ENCODE data around the gene TGFBR3L. TPM values are rescaled to one million over a fixed set of nuclear protein-coding genes. Genes with fewer than 3 reads are reported as not detected.

The TGFBR3L gene
- total and polyA plus RNA-seq, 2 of the 13 experiments (the other 11 are each of a cell fraction or from before 2014, with no cell fraction given) = 0.20 to 1.0 TPM

DNA sequence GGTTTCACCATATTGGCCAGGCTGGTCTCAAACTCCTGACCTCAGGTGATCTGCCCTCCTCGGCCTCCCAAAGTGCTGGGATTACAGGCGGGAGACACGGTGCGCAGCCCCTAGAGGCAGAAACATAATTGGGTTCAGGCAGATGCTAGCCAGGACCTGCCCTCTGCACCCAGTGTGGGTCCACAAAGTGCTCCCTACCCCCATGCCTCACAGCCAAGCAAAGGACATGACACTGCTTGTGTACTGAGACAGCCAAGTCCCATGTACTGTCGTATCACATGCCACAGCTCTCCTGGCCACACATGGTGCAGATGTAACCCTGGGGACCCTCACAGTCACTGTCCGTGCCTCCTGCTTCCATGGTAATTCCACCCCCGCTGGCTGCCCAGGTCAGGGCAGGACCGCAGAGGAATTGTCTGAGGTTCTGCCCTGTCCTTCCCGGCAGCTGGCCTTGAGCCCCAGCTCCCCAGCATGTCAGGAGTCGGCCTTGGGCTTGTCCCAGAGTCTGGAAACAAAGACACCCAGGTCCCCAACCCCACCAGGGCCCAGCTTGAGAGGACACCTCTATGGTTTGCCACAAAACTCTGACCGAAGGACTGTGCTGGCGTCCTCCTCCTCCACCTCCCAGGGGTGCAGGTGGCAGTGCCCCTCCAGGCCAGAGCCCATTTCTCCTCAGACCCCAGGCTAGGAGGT lies 48.1 kb upstream of the TGFBR3L start (continued):
- TF ChIP-seq ZNF607 (CRISPR knock-in tag; IDR thresholded peaks at IDR 0.05; ENCODE audit: borderline replicate concordance) (0 out of 2 replicates have a peak, but pooled peaks have one; percentile 24), HIVEP1 (CRISPR knock-in tag; IDR thresholded peaks at IDR 0.05) (no peak), PTBP1 (IDR thresholded peaks at IDR 0.05; ENCODE audit: low read depth, low read length, poor library complexity, severe bottlenecking) (no peak), ZNF431 (CRISPR knock-in tag; IDR thresholded peaks at IDR 0.05; ENCODE audit: borderline replicate concordance, low read depth) (no peak), DBP (CRISPR knock-in tag; IDR thresholded peaks at IDR 0.05; ENCODE audit: not compliant biosample characterization) (no peak), RORA (CRISPR knock-in tag; IDR thresholded peaks at IDR 0.05) (no peak), ZNF331 (CRISPR knock-in tag; IDR thresholded peaks at IDR 0.05) (peak; percentile 12; the same call in 1 of the 2 replicates), DPF2 (CRISPR knock-in tag; IDR thresholded peaks at IDR 0.05; ENCODE audit: borderline replicate concordance, low read depth) (no peak), ZFX (CRISPR knock-in tag; IDR thresholded peaks at IDR 0.05; ENCODE audit: low read depth) (peak; percentile 42; the same call in 1 of the 2 replicates), ZNF264 (CRISPR knock-in tag; IDR thresholded peaks at IDR 0.05) (no peak), ZNF775 (CRISPR knock-in tag; IDR thresholded peaks at IDR 0.05; ENCODE audit: borderline replicate concordance) (no peak), KDM2A (CRISPR knock-in tag; IDR thresholded peaks at IDR 0.05; ENCODE audit: borderline replicate concordance, low read depth) (peak; percentile 18; the same call in 1 of the 2 replicates), ZUFSP (CRISPR knock-in tag; IDR thresholded peaks at IDR 0.05; ENCODE audit: borderline replicate concordance) (no peak), ZNF3 (CRISPR knock-in tag; IDR thresholded peaks at IDR 0.05) (no peak), PRPF4 (IDR thresholded peaks at IDR 0.05; ENCODE audit: low read depth, low read length, poor library complexity, severe bottlenecking) (no peak), RAD21 (CRISPR knock-in tag; IDR thresholded peaks at IDR 0.05) (no peak)
- TF ChIP-seq, protein P1, sequence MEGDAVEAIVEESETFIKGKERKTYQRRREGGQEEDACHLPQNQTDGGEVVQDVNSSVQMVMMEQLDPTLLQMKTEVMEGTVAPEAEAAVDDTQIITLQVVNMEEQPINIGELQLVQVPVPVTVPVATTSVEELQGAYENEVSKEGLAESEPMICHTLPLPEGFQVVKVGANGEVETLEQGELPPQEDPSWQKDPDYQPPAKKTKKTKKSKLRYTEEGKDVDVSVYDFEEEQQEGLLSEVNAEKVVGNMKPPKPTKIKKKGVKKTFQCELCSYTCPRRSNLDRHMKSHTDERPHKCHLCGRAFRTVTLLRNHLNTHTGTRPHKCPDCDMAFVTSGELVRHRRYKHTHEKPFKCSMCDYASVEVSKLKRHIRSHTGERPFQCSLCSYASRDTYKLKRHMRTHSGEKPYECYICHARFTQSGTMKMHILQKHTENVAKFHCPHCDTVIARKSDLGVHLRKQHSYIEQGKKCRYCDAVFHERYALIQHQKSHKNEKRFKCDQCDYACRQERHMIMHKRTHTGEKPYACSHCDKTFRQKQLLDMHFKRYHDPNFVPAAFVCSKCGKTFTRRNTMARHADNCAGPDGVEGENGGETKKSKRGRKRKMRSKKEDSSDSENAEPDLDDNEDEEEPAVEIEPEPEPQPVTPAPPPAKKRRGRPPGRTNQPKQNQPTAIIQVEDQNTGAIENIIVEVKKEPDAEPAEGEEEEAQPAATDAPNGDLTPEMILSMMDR (CRISPR knock-in tag; IDR thresholded peaks at IDR 0.05) = peak; percentile 36
- TF ChIP-seq, protein P2, sequence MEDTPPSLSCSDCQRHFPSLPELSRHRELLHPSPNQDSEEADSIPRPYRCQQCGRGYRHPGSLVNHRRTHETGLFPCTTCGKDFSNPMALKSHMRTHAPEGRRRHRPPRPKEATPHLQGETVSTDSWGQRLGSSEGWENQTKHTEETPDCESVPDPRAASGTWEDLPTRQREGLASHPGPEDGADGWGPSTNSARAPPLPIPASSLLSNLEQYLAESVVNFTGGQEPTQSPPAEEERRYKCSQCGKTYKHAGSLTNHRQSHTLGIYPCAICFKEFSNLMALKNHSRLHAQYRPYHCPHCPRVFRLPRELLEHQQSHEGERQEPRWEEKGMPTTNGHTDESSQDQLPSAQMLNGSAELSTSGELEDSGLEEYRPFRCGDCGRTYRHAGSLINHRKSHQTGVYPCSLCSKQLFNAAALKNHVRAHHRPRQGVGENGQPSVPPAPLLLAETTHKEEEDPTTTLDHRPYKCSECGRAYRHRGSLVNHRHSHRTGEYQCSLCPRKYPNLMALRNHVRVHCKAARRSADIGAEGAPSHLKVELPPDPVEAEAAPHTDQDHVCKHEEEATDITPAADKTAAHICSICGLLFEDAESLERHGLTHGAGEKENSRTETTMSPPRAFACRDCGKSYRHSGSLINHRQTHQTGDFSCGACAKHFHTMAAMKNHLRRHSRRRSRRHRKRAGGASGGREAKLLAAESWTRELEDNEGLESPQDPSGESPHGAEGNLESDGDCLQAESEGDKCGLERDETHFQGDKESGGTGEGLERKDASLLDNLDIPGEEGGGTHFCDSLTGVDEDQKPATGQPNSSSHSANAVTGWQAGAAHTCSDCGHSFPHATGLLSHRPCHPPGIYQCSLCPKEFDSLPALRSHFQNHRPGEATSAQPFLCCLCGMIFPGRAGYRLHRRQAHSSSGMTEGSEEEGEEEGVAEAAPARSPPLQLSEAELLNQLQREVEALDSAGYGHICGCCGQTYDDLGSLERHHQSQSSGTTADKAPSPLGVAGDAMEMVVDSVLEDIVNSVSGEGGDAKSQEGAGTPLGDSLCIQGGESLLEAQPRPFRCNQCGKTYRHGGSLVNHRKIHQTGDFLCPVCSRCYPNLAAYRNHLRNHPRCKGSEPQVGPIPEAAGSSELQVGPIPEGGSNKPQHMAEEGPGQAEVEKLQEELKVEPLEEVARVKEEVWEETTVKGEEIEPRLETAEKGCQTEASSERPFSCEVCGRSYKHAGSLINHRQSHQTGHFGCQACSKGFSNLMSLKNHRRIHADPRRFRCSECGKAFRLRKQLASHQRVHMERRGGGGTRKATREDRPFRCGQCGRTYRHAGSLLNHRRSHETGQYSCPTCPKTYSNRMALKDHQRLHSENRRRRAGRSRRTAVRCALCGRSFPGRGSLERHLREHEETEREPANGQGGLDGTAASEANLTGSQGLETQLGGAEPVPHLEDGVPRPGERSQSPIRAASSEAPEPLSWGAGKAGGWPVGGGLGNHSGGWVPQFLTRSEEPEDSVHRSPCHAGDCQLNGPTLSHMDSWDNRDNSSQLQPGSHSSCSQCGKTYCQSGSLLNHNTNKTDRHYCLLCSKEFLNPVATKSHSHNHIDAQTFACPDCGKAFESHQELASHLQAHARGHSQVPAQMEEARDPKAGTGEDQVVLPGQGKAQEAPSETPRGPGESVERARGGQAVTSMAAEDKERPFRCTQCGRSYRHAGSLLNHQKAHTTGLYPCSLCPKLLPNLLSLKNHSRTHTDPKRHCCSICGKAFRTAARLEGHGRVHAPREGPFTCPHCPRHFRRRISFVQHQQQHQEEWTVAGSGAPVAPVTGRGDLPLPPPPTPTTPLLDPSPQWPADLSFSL (CRISPR knock-in tag; IDR thresholded peaks at IDR 0.05) = no peak

All from HepG2 (cell line).